Ishikawa (cell line): Measurements from ENCODE around the gene PITPNC1.

ENCODE experiments used
- CEBPB ChIP-seq: IDR thresholded peaks from 2 replicates; pipeline ENCODE4 v1.6.1; 2012
- CREB1 ChIP-seq: IDR thresholded peaks from 2 replicates; pipeline ENCODE4 v1.6.1; 2012; ENCODE audit warnings: low read depth
- EGR1 ChIP-seq: IDR thresholded peaks from 2 replicates; pipeline ENCODE4 v1.6.1; 2012
- EP300 ChIP-seq: IDR thresholded peaks from 2 replicates; pipeline ENCODE4 v1.6.1; 2012; ENCODE audit warnings: borderline replicate concordance
- FOXM1 ChIP-seq: IDR thresholded peaks from 2 replicates; pipeline ENCODE4 v1.6.1; 2012; ENCODE audit warnings: low read depth, borderline replicate concordance
- MAX ChIP-seq: IDR thresholded peaks from 2 replicates; pipeline ENCODE4 v1.6.1; 2012
- NFIC ChIP-seq: IDR thresholded peaks from 2 replicates; pipeline ENCODE4 v1.6.1; 2012
- RAD21 ChIP-seq: IDR thresholded peaks from 2 replicates; pipeline ENCODE4 v1.6.1; 2012; ENCODE audit warnings: low read depth
- TAF1 ChIP-seq: IDR thresholded peaks from 2 replicates; pipeline ENCODE4 v1.6.1; 2012; ENCODE audit warnings: low read depth, mild to moderate bottlenecking
- TCF12 ChIP-seq: IDR thresholded peaks from 2 replicates; pipeline ENCODE4 v1.6.1; 2012; ENCODE audit warnings: low read depth
- TEAD4 ChIP-seq: IDR thresholded peaks from 2 replicates; pipeline ENCODE4 v1.6.1; 2012
- USF1 ChIP-seq: IDR thresholded peaks from 2 replicates; pipeline ENCODE4 v1.6.1; 2012
- YY1 ChIP-seq: IDR thresholded peaks from 2 replicates; pipeline ENCODE4 v1.6.1; 2012; ENCODE audit warnings: low read depth
- ZBTB7A ChIP-seq: IDR thresholded peaks from 2 replicates; pipeline ENCODE4 v1.6.1; 2012; ENCODE audit warnings: low read depth
- TF ChIP-seq, protein P1 (sequence below): IDR thresholded peaks from 2 replicates; pipeline ENCODE4 v1.6.1; 2012; ENCODE audit warnings: low read depth, mild to moderate bottlenecking

The PITPNC1 gene

DNA sequence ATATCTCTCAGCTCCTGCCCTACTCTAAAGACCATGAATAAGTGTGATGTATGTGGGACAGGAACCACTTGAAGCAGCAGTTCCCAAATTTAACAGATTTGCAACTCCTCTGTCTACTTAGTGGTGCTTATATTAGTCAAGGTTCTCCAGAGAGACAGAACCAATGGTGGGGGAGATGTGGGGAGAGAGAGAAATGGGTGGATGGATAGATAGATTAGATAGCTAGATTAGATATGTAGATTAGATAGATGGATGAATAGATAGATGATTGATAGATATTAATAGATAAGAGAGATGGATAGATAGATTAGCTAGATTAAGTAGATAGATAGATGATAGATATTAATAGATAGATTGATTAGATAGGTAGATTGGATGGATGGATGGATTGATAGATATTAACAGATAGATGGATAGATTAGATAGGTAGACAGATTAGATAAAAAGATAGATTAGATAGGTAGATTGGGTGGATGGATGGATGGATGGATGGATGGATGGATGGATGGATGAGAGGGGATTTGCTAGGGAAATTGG, 186.7 kb downstream of the PITPNC1 start:
- TF ChIP-seq RAD21 (no peak), TCF12 (no peak), MAX (no peak), YY1 (no peak), FOXM1 (no peak), EGR1 (no peak), USF1 (no peak), CREB1 (no peak), EP300 (no peak), CEBPB (no peak), NFIC (no peak), TAF1 (no peak), ZBTB7A (no peak), TEAD4 (no peak)
- TF ChIP-seq, protein P1, sequence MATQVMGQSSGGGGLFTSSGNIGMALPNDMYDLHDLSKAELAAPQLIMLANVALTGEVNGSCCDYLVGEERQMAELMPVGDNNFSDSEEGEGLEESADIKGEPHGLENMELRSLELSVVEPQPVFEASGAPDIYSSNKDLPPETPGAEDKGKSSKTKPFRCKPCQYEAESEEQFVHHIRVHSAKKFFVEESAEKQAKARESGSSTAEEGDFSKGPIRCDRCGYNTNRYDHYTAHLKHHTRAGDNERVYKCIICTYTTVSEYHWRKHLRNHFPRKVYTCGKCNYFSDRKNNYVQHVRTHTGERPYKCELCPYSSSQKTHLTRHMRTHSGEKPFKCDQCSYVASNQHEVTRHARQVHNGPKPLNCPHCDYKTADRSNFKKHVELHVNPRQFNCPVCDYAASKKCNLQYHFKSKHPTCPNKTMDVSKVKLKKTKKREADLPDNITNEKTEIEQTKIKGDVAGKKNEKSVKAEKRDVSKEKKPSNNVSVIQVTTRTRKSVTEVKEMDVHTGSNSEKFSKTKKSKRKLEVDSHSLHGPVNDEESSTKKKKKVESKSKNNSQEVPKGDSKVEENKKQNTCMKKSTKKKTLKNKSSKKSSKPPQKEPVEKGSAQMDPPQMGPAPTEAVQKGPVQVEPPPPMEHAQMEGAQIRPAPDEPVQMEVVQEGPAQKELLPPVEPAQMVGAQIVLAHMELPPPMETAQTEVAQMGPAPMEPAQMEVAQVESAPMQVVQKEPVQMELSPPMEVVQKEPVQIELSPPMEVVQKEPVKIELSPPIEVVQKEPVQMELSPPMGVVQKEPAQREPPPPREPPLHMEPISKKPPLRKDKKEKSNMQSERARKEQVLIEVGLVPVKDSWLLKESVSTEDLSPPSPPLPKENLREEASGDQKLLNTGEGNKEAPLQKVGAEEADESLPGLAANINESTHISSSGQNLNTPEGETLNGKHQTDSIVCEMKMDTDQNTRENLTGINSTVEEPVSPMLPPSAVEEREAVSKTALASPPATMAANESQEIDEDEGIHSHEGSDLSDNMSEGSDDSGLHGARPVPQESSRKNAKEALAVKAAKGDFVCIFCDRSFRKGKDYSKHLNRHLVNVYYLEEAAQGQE = no peak

DNA sequence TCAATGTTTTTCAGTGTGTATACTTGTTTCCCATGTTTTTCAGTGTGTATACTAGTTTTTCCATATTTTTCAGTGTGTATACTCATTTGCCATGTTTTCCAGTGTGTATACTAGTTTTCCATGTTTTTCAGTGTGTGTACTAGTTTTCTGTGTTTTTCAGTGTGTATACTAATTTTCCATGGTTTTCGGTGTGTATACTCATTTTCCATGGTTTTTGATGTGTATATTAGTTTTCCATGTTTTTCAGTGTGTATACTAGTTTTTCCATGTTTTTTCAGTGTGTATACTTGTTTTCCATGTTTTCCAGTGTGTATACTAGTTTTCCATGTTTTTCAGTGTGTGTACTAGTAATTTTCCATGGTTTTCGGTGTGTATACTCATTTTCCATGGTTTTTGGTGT, 188.0 kb downstream of the PITPNC1 start:
- TF ChIP-seq, protein P1 = no peak
- TF ChIP-seq TEAD4 (no peak), RAD21 (no peak), ZBTB7A (no peak), CREB1 (no peak), TCF12 (no peak)

- TF ChIP-seq EGR1 (no peak), NFIC (no peak), MAX (no peak), TEAD4 (no peak), TCF12 (no peak), RAD21 (no peak), CEBPB (no peak), ZBTB7A (no peak), EP300 (no peak), CREB1 (no peak), YY1 (no peak), USF1 (no peak), TAF1 (no peak), FOXM1 (no peak)
- TF ChIP-seq, protein P1 = no peak
These were observed 189.6 kb downstream of the PITPNC1 start for GRCh38 chr17:67566656-67567055.

DNA sequence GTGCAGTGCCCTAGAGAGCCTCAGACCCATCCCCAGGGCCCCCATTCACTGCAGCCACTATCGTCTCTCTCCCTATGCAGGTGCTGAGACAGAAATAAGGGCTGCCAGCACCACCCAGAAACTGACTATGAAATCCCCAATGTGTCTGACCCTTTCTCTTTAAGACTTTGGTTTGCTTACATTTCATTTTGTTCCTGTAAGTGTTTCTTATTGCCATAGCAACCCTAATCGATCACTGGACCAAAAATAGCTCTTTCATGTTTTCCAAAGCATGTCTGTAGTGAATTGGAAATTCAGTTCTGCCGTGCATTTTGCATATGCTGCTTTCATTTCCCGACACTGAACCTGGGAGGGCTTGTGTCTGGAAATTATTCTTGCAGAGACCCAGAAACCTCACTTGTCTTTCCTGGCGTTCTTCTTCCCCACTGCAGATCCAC, 192.0 kb downstream of the PITPNC1 start:
- TF ChIP-seq EGR1 (no peak), TCF12 (no peak), TEAD4 (no peak), RAD21 (no peak), USF1 (no peak), MAX (no peak), ZBTB7A (no peak), EP300 (no peak), FOXM1 (no peak), TAF1 (no peak), YY1 (no peak), CEBPB (no peak), CREB1 (no peak), NFIC (no peak)
- TF ChIP-seq, protein P1 = no peak
